LNCAP (cell line): Measurements from ENCODE around the gene MAD2L1BP.

Experiments used
- TF ChIP-seq, protein P1 (sequence below): fragments of 450-650 bp; IDR thresholded peaks from 2 replicates; pipeline ENCODE4 v1.5.1; 2017; ENCODE audit warnings: mild to moderate bottlenecking

The MAD2L1BP gene

GRCh38 chr6:43645613-43645964 is 9.9 kb downstream of the MAD2L1BP start:
- TF ChIP-seq, protein P1, sequence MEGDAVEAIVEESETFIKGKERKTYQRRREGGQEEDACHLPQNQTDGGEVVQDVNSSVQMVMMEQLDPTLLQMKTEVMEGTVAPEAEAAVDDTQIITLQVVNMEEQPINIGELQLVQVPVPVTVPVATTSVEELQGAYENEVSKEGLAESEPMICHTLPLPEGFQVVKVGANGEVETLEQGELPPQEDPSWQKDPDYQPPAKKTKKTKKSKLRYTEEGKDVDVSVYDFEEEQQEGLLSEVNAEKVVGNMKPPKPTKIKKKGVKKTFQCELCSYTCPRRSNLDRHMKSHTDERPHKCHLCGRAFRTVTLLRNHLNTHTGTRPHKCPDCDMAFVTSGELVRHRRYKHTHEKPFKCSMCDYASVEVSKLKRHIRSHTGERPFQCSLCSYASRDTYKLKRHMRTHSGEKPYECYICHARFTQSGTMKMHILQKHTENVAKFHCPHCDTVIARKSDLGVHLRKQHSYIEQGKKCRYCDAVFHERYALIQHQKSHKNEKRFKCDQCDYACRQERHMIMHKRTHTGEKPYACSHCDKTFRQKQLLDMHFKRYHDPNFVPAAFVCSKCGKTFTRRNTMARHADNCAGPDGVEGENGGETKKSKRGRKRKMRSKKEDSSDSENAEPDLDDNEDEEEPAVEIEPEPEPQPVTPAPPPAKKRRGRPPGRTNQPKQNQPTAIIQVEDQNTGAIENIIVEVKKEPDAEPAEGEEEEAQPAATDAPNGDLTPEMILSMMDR: no peak

DNA sequence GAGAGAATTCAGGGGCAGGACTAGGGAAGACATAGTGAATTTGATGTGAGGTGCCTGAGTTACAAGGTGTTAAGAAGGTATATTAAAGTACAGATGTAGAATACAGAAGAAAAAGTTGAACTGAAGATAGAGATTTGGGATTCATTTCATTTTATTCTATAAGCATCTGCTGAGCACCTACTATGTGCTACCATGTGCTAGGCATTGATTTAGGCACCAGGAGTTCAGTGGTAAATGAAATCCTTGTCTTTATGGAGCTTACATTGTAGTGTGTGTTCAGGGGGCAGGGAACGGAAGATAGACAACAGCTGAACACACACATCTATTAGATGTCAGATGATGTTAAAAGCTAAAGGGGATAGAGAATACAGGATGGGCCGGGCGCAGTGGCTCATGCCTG is 12.0 kb downstream of the MAD2L1BP start:
- TF ChIP-seq, protein P1: no peak

GRCh38 chr6:43648248-43648647 is 12.6 kb downstream of the MAD2L1BP start:
- TF ChIP-seq, protein P1: no peak

GRCh38 chr6:43657221-43657802 is 21.7 kb downstream of the MAD2L1BP start:
- TF ChIP-seq, protein P1: no peak

- TF ChIP-seq, protein P1: no peak
These were observed 22.5 kb downstream of the MAD2L1BP start for GRCh38 chr6:43658161-43658560.

GRCh38 chr6:43665376-43665775 is 29.7 kb downstream of the MAD2L1BP start:
- TF ChIP-seq, protein P1: no peak

GRCh38 chr6:43666196-43666920 is 30.7 kb downstream of the MAD2L1BP start:
- TF ChIP-seq, protein P1: no peak
